ENCODE results near the gene FTMT. TPM values are rescaled to one million over a fixed set of nuclear protein-coding genes. Genes with fewer than 3 reads are reported as not detected.

Gene FTMT
- total RNA-seq, 6 donors from 2014 or later, result not detected

GRCh38 chr5:121862801-121863200, 11.1 kb downstream of the FTMT start:
- ATAC-seq (ENCODE audit: low FRiP score in 2 of 2), result no peak
- DNase-seq, result no peak
- Histone ChIP-seq H3K4me3 (no peak overlapping the region), H3K9me3 (no peaks in the 10 kb centered on the region), H3K27me3 (no peaks in the 10 kb centered on the region), H3K36me3 (no peaks in the 10 kb centered on the region), H3K27ac (no peak overlapping the region), H3K4me1 (no peaks in the 10 kb centered on the region)
- TF ChIP-seq POLR2A (IDR thresholded peaks at IDR 0.05) (no peak), EP300 (IDR thresholded peaks at IDR 0.05) (no peak), POLR2AphosphoS5 (IDR thresholded peaks at IDR 0.05) (no peak)
- TF ChIP-seq, protein P1, sequence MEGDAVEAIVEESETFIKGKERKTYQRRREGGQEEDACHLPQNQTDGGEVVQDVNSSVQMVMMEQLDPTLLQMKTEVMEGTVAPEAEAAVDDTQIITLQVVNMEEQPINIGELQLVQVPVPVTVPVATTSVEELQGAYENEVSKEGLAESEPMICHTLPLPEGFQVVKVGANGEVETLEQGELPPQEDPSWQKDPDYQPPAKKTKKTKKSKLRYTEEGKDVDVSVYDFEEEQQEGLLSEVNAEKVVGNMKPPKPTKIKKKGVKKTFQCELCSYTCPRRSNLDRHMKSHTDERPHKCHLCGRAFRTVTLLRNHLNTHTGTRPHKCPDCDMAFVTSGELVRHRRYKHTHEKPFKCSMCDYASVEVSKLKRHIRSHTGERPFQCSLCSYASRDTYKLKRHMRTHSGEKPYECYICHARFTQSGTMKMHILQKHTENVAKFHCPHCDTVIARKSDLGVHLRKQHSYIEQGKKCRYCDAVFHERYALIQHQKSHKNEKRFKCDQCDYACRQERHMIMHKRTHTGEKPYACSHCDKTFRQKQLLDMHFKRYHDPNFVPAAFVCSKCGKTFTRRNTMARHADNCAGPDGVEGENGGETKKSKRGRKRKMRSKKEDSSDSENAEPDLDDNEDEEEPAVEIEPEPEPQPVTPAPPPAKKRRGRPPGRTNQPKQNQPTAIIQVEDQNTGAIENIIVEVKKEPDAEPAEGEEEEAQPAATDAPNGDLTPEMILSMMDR (IDR thresholded peaks at IDR 0.05), result no peak
- WGBS, 2 donors, result 65 to 80% methylated on average over 3 of the region's 3 CpGs

DNA sequence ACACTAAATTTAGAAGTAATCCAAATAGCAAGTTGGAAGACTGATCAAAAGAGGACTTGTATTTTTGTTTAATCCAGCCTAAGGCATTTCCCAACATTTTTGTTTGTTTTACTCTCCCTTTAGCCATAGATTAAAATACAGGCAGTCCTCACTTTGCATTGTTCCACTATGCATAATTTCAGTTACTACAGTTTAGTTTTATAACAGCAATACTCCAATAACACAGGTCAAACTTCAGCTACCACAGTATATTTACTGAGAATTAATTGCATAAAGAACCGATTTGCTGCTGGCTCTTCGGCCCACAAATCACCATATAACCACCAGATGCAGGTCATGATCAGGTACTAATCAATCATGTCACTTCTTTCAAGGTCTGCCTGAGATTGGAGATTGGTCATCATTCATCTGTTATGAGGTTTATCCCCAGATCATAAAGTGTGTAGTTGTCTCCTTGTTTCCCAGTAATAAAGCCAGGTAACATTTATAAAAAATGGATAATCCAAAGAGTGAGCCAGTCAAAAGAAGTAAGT, 12.1 kb downstream of the FTMT start:
- ATAC-seq (ENCODE audit: low FRiP score in 2 of 2), result no peak
- no peaks in the 10 kb centered on the region for H3K27me3 ChIP-seq
- H3K9me3 ChIP-seq, result no peaks in the 10 kb centered on the region
- WGBS, 2 donors, result 75 to 88% methylated on average over 2 of the region's 2 CpGs
- no peak for DNase-seq
- TF ChIP-seq POLR2A (IDR thresholded peaks at IDR 0.05), result no peak
- no peaks in the 10 kb centered on the region for H3K36me3 ChIP-seq
- no peak overlapping the region for H3K27ac ChIP-seq
- no peak overlapping the region for H3K4me3 ChIP-seq
- no peaks in the 10 kb centered on the region for H3K4me1 ChIP-seq

GRCh38 chr5:121867403-121867802, 15.7 kb downstream of the FTMT start:
- DNase-seq (no peak), ATAC-seq (ENCODE audit: low FRiP score in 2 of 2) (no peak)
- Histone ChIP-seq H3K27me3 (no peaks in the 10 kb centered on the region), H3K4me1 (no peaks in the 10 kb centered on the region), H3K27ac (no peak overlapping the region), H3K4me3 (no peak overlapping the region), H3K36me3 (no peaks in the 10 kb centered on the region), H3K9me3 (no peaks in the 10 kb centered on the region)
- WGBS, 2 donors, result 77 to 82% methylated on average over 3 of the region's 3 CpGs
- TF ChIP-seq EP300 (IDR thresholded peaks at IDR 0.05), result no peak
- TF ChIP-seq POLR2AphosphoS5 (IDR thresholded peaks at IDR 0.05), result no peak
- TF ChIP-seq, protein P1 (IDR thresholded peaks at IDR 0.05), result no peak
- TF ChIP-seq POLR2A (IDR thresholded peaks at IDR 0.05), result no peak

- DNase-seq (no peak), ATAC-seq (ENCODE audit: low FRiP score in 2 of 2) (no peak)
- Histone ChIP-seq H3K27ac (no peak overlapping the region), H3K9me3 (no peaks in the 10 kb centered on the region), H3K27me3 (no peaks in the 10 kb centered on the region), H3K4me3 (no peak overlapping the region), H3K36me3 (no peaks in the 10 kb centered on the region), H3K4me1 (no peaks in the 10 kb centered on the region)
- TF ChIP-seq, protein P1 (IDR thresholded peaks at IDR 0.05), result no peak
- 46 to 49% methylated on average over 2 of the region's 2 CpGs for WGBS, 2 donors
Measured at GRCh38 chr5:121870489-121870888, 18.8 kb downstream of the FTMT start.

DNA sequence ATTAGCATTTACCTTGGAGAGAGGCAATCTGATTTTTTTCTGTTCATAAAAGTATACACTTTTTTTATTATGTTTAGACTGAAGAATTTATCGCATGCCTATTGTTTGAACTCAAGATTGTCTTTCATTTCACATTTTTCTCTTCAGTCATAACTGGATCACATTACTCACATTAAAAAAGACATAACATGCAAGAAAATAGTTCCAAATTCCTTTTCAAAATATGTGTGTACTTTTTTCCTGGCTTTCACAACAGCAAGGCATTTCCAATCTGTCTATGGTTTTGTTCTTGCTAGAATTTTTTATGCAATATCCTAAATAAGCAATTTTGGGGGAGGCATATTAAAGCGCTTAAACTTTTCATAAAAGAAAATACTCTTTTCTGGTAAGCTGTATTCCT, 21.2 kb downstream of the FTMT start:
- Histone ChIP-seq H3K4me3 (no peak overlapping the region), H3K36me3 (no peaks in the 10 kb centered on the region), H3K27ac (no peak overlapping the region), H3K4me1 (no peaks in the 10 kb centered on the region), H3K9me3 (no peaks in the 10 kb centered on the region), H3K27me3 (no peaks in the 10 kb centered on the region)
- 80 to 85% methylated on average over 2 of the region's 2 CpGs for WGBS, 2 donors
- no peak for ATAC-seq (ENCODE audit: low FRiP score in 2 of 2)
- TF ChIP-seq, protein P1 (IDR thresholded peaks at IDR 0.05), result no peak
- TF ChIP-seq POLR2AphosphoS5 (IDR thresholded peaks at IDR 0.05) (no peak), POLR2A (IDR thresholded peaks at IDR 0.05) (no peak), EP300 (IDR thresholded peaks at IDR 0.05) (no peak)
- no peak for DNase-seq

Data from upper lobe of left lung (tissue), 6 donors.